GM13976 (cell line): ENCODE results near the gene PHACTR1.

Source experiments
- DNase-seq: peaks from one replicate; pipeline ENCODE4 v3.0.0; 2012; ENCODE audit warnings: low spot score
- CTCF ChIP-seq: IDR thresholded peaks from 2 replicates; pipeline ENCODE4 v1.5.1; 2012; ENCODE audit warnings: borderline replicate concordance, mild to moderate bottlenecking; ENCODE audit not compliant: insufficient read depth; ENCODE audit errors: extremely low read depth, missing control alignments, control extremely low read depth
- in situ Hi-C: fragments of 300-500 bp; cut with MboI; formaldehyde crosslinking; loops from one replicate; pipeline ENCODE4 v1.12.0; 2022; ENCODE audit warnings: low sequenced_read_pairs, mixed read lengths, inconsistent platforms; ENCODE audit not compliant: unreplicated experiment

The PHACTR1 gene

GRCh38 chr6:13172291-13172690, 455.7 kb downstream of the PHACTR1 start:
- in situ Hi-C loops, result no loop called here
- no peak for TF ChIP-seq CTCF
- DNase-seq, result no peak

- no peak for DNase-seq
- TF ChIP-seq CTCF, result no peak
- in situ Hi-C loops, result loop anchor here (25.0 kb wide), 1 partner anchor 412 kb away; no protein-coding TSS in a partner anchor
Measured at GRCh38 chr6:13175087-13175486, 458.5 kb downstream of the PHACTR1 start.

- DNase-seq, result no peak
- in situ Hi-C loops, result loop anchor here (25.0 kb wide), 1 partner anchor 412 kb away; no protein-coding TSS in a partner anchor
- no peak for TF ChIP-seq CTCF
Measured at GRCh38 chr6:13175759-13176158, 459.2 kb downstream of the PHACTR1 start.

- DNase-seq, result no peak
- in situ Hi-C loops, result loop anchor here (25.0 kb wide), 1 partner anchor 410 kb away; no protein-coding TSS in a partner anchor
- TF ChIP-seq CTCF, result no peak
Measured at GRCh38 chr6:13177664-13178063, 461.1 kb downstream of the PHACTR1 start.

- in situ Hi-C loops, result loop anchor here (25.0 kb wide), 1 partner anchor 409 kb away; no protein-coding TSS in a partner anchor
- no peak for DNase-seq
- TF ChIP-seq CTCF, result no peak
Measured at GRCh38 chr6:13178107-13178506, 461.5 kb downstream of the PHACTR1 start.

- TF ChIP-seq CTCF, result no peak
- DNase-seq, result no peak
- in situ Hi-C loops, result loop anchor here (25.0 kb wide), 1 partner anchor 407 kb away; no protein-coding TSS in a partner anchor
Measured at GRCh38 chr6:13180538-13180937, 464.0 kb downstream of the PHACTR1 start.
